HepG2 (cell line): ENCODE data around the gene SLC12A3.

ENCODE experiments used
- MTF1 ChIP-seq: sonication (generic); formaldehyde crosslinking; IDR thresholded peaks from 2 replicates; pipeline ENCODE4 v1.5.0; 2020; ENCODE audit warnings: missing genetic modification reagents
- NFIC ChIP-seq: IDR thresholded peaks from 2 replicates; pipeline ENCODE4 v1.6.1; 2012; ENCODE audit warnings: mild to moderate bottlenecking, low read length, inconsistent platforms
- PHF20 ChIP-seq: sonication (generic); formaldehyde crosslinking; IDR thresholded peaks from 2 replicates; pipeline ENCODE4 v1.5.0; 2020; ENCODE audit warnings: mild to moderate bottlenecking, missing genetic modification reagents
- ZNF24 ChIP-seq: fragments of 450-650 bp; IDR thresholded peaks from 2 replicates; pipeline ENCODE4 v1.6.1; 2017; ENCODE audit warnings: antibody characterized with exemption, mild to moderate bottlenecking
- ZNF276 ChIP-seq: sonication (generic); formaldehyde crosslinking; IDR thresholded peaks from 2 replicates; pipeline ENCODE4 v1.4.0; 2020; ENCODE audit warnings: mild to moderate bottlenecking, low read depth, missing genetic modification reagents
- ZNF282 ChIP-seq: fragments of 450-650 bp; IDR thresholded peaks from 2 replicates; pipeline ENCODE4 v1.6.1; 2018; ENCODE audit not compliant: partially characterized antibody
- TF ChIP-seq, protein P1 (sequence below): sonication (generic); formaldehyde crosslinking; IDR thresholded peaks from 2 replicates; pipeline ENCODE4 v1.5.0; 2020; ENCODE audit warnings: mild to moderate bottlenecking, missing genetic modification reagents, moderate library complexity
- TF ChIP-seq, protein P2 (sequence below): sonication (generic); formaldehyde crosslinking; IDR thresholded peaks from 2 replicates; pipeline ENCODE4 v1.4.0; 2020; ENCODE audit warnings: missing genetic modification reagents
- TF ChIP-seq, protein P3 (sequence below): sonication (generic); formaldehyde crosslinking; conservative IDR thresholded peaks from 2 replicates; pipeline ENCODE4 v1.4.0; 2020; ENCODE audit warnings: missing genetic modification reagents

- TF ChIP-seq, protein P1, sequence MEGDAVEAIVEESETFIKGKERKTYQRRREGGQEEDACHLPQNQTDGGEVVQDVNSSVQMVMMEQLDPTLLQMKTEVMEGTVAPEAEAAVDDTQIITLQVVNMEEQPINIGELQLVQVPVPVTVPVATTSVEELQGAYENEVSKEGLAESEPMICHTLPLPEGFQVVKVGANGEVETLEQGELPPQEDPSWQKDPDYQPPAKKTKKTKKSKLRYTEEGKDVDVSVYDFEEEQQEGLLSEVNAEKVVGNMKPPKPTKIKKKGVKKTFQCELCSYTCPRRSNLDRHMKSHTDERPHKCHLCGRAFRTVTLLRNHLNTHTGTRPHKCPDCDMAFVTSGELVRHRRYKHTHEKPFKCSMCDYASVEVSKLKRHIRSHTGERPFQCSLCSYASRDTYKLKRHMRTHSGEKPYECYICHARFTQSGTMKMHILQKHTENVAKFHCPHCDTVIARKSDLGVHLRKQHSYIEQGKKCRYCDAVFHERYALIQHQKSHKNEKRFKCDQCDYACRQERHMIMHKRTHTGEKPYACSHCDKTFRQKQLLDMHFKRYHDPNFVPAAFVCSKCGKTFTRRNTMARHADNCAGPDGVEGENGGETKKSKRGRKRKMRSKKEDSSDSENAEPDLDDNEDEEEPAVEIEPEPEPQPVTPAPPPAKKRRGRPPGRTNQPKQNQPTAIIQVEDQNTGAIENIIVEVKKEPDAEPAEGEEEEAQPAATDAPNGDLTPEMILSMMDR (CRISPR knock-in tag): no peak
- TF ChIP-seq, protein P2, sequence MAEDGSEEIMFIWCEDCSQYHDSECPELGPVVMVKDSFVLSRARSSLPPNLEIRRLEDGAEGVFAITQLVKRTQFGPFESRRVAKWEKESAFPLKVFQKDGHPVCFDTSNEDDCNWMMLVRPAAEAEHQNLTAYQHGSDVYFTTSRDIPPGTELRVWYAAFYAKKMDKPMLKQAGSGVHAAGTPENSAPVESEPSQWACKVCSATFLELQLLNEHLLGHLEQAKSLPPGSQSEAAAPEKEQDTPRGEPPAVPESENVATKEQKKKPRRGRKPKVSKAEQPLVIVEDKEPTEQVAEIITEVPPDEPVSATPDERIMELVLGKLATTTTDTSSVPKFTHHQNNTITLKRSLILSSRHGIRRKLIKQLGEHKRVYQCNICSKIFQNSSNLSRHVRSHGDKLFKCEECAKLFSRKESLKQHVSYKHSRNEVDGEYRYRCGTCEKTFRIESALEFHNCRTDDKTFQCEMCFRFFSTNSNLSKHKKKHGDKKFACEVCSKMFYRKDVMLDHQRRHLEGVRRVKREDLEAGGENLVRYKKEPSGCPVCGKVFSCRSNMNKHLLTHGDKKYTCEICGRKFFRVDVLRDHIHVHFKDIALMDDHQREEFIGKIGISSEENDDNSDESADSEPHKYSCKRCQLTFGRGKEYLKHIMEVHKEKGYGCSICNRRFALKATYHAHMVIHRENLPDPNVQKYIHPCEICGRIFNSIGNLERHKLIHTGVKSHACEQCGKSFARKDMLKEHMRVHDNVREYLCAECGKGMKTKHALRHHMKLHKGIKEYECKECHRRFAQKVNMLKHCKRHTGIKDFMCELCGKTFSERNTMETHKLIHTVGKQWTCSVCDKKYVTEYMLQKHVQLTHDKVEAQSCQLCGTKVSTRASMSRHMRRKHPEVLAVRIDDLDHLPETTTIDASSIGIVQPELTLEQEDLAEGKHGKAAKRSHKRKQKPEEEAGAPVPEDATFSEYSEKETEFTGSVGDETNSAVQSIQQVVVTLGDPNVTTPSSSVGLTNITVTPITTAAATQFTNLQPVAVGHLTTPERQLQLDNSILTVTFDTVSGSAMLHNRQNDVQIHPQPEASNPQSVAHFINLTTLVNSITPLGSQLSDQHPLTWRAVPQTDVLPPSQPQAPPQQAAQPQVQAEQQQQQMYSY: no peak
- TF ChIP-seq PHF20 (CRISPR knock-in tag): no peak
- TF ChIP-seq ZNF276 (CRISPR knock-in tag): no peak
- TF ChIP-seq MTF1: no peak
- TF ChIP-seq ZNF24: no peak
- TF ChIP-seq, protein P3, sequence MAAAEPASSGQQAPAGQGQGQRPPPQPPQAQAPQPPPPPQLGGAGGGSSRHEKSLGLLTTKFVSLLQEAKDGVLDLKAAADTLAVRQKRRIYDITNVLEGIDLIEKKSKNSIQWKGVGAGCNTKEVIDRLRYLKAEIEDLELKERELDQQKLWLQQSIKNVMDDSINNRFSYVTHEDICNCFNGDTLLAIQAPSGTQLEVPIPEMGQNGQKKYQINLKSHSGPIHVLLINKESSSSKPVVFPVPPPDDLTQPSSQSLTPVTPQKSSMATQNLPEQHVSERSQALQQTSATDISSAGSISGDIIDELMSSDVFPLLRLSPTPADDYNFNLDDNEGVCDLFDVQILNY: no peak
- TF ChIP-seq NFIC: no peak
- no peak for TF ChIP-seq ZNF282
These were observed 9.8 kb upstream of the SLC12A3 start for GRCh38 chr16:56855201-56855600.
